SKM-1 treated with dmso at 0.1 percent for 144 hours (cell line): ENCODE data around the gene TUBGCP6.
"Not testable (repeated sequence)": the region's sequence is repeated elsewhere in the genome, so short reads cannot be mapped to it uniquely, and the experiment has no call there.

Experiments
- DNase-seq: peaks from one replicate; lab custom pipeline; 2025; ENCODE audit not compliant: unreplicated experiment; lab: John Stamatoyannopoulos, UW

TUBGCP6 gene

GRCh38 chr22:50215297-50216054, 29.3 kb downstream of the TUBGCP6 start:
- DNase-seq: no peak

- no peak for DNase-seq
These were observed 31.6 kb downstream of the TUBGCP6 start for GRCh38 chr22:50213263-50213662.

GRCh38 chr22:50211147-50211546, 33.7 kb downstream of the TUBGCP6 start:
- no peak for DNase-seq

- DNase-seq: no peak
These were observed 34.3 kb downstream of the TUBGCP6 start for GRCh38 chr22:50210378-50211139.

GRCh38 chr22:50209893-50210292, 34.9 kb downstream of the TUBGCP6 start:
- DNase-seq: peak; percentile 35

GRCh38 chr22:50208939-50209892, 35.6 kb downstream of the TUBGCP6 start:
- no peak for DNase-seq

GRCh38 chr22:50208430-50208938, 36.3 kb downstream of the TUBGCP6 start:
- DNase-seq: no peak

- DNase-seq: no peak
These were observed 37.3 kb downstream of the TUBGCP6 start for GRCh38 chr22:50207383-50208140.

GRCh38 chr22:50206599-50206998, 38.2 kb downstream of the TUBGCP6 start:
- DNase-seq: no peak

GRCh38 chr22:50205781-50206569, 38.8 kb downstream of the TUBGCP6 start:
- DNase-seq: no peak

GRCh38 chr22:50204998-50205397, 39.8 kb downstream of the TUBGCP6 start:
- DNase-seq: not testable (repeated sequence)

GRCh38 chr22:50204571-50204970, 40.3 kb downstream of the TUBGCP6 start:
- no peak for DNase-seq

GRCh38 chr22:50203288-50203687, 41.5 kb downstream of the TUBGCP6 start:
- no peak for DNase-seq

- no peak for DNase-seq
These were observed 42.6 kb downstream of the TUBGCP6 start for GRCh38 chr22:50202130-50202666.

- DNase-seq: no peak
These were observed 43.4 kb downstream of the TUBGCP6 start for GRCh38 chr22:50201191-50202129.

GRCh38 chr22:50200461-50201190, 44.2 kb downstream of the TUBGCP6 start, which contains the start of gene SELENOO:
Gene SELENOO, plus strand, starts transcription at chr22:50201011. Its CDS starts 26 bp downstream, at chr22:50201037.
- peak; percentile 65 for DNase-seq

GRCh38 chr22:50199829-50200460, 44.9 kb downstream of the TUBGCP6 start:
- no peak for DNase-seq
